Liver (tissue), 9 donors: ENCODE results near the gene RSPH10B2. TPM values are rescaled to one million over a fixed set of nuclear protein-coding genes. Genes with fewer than 3 reads are reported as not detected.
"Not testable (repeated sequence)": the region's sequence is repeated elsewhere in the genome, so short reads cannot be mapped to it uniquely, and the experiment has no call there.

Experiments
- DNase-seq: peaks from one replicate; pipeline ENCODE4 v3.0.0-alpha.2; 2017; ENCODE audit warnings: low spot score
- H3K27ac ChIP-seq, 2 donors: one replicate each; pipeline ENCODE4 v1.7.0; 2013; ENCODE audit warnings: inconsistent platforms in 2 of 2, low read length in 2 of 2, control low read depth in 1 of 2, low read depth in 1 of 2, mild to moderate bottlenecking in 1 of 2
- H3K27me3 ChIP-seq, 4 donors: one replicate each; pipeline versions ENCODE4 v1.6.1 to v1.7.0; 2013; ENCODE audit warnings: low read length in 3 of 4, inconsistent platforms in 1 of 4, mild to moderate bottlenecking in 1 of 4, moderate library complexity in 1 of 4; ENCODE audit not compliant: control insufficient read depth in 4 of 4, insufficient read depth in 4 of 4
- H3K36me3 ChIP-seq, 4 donors: one replicate each; pipeline versions ENCODE4 v1.6.1 to v1.7.0; 2013; ENCODE audit warnings: low read length in 3 of 4, mild to moderate bottlenecking in 3 of 4, low read depth in 1 of 4, moderate library complexity in 1 of 4; ENCODE audit not compliant: control insufficient read depth in 4 of 4, insufficient read depth in 3 of 4
- H3K4me1 ChIP-seq, 4 donors: one replicate each; pipeline versions ENCODE4 v1.6.1 to v1.7.0; 2013; ENCODE audit warnings: low read length in 3 of 4, mild to moderate bottlenecking in 3 of 4, moderate library complexity in 1 of 4; ENCODE audit not compliant: control insufficient read depth in 4 of 4, insufficient read depth in 4 of 4
- H3K4me3 ChIP-seq, 3 donors: one replicate each; pipeline versions ENCODE4 v1.6.1 to v1.7.0; 2013; ENCODE audit warnings: low read length in 3 of 3, control low read depth in 1 of 3, low read depth in 1 of 3, mild to moderate bottlenecking in 1 of 3
- H3K9ac ChIP-seq, 2 donors: one replicate each; pipeline ENCODE4 v1.7.0; 2013; ENCODE audit warnings: low read length in 2 of 2, mild to moderate bottlenecking in 2 of 2, moderate library complexity in 2 of 2, control low read depth in 1 of 2, low read depth in 1 of 2
- H3K9me3 ChIP-seq, 4 donors: one replicate each; pipeline versions ENCODE4 v1.6.1 to v1.7.0; 2013; ENCODE audit warnings: low read length in 3 of 4; ENCODE audit not compliant: control insufficient read depth in 4 of 4
- WGBS: extraction: QIAGEN DNeasy Blood & Tissue Kit; methylation state at CpG from one replicate; pipeline ENCODE4 v1.1.7; 2013; 5-methylcytosine and 5-hydroxymethylcytosine counted together
- polyA plus RNA-seq, 2 donors: library from polyadenylated mRNA; stranded (reverse) in 1 of 2; unstranded in 1 of 2; fragments of 200-250 nt in 1 of 2; fragments of >200 nt in 1 of 2; fragmentation: Nextera tagmentation in 1 of 2; extraction: Ambion mirVana in 1 of 2; gene quantifications; one replicate each; pipeline versions ENCODE4 v1.2.1 to v1.2.3, GENCODE V29; 2013 to 2015
- total RNA-seq, 2 donors: library from RNA; depleted of rRNA; stranded (reverse); fragments of >200 nt; gene quantifications; one replicate each; pipeline ENCODE4 v1.2.3, GENCODE V29; 2014
- donor health status: healthy.
- donor health status: healthy.
- donor health status: healthy.
- donor health status: healthy.
- donor health status: healthy.

Gene RSPH10B2
- total and polyA plus RNA-seq, 4 donors, result 0.09 to 0.42 TPM; not detected in 2

GRCh38 chr7:6837081-6837480 is 83.2 kb downstream of the RSPH10B2 start:
- H3K27ac ChIP-seq, H3K4me3 ChIP-seq, H3K27me3 ChIP-seq, DNase-seq, H3K9me3 ChIP-seq, H3K36me3 ChIP-seq, H3K4me1 ChIP-seq, H3K9ac ChIP-seq: not testable (repeated sequence)
- 82% methylated on average over 10 of the region's 10 CpGs for WGBS

DNA sequence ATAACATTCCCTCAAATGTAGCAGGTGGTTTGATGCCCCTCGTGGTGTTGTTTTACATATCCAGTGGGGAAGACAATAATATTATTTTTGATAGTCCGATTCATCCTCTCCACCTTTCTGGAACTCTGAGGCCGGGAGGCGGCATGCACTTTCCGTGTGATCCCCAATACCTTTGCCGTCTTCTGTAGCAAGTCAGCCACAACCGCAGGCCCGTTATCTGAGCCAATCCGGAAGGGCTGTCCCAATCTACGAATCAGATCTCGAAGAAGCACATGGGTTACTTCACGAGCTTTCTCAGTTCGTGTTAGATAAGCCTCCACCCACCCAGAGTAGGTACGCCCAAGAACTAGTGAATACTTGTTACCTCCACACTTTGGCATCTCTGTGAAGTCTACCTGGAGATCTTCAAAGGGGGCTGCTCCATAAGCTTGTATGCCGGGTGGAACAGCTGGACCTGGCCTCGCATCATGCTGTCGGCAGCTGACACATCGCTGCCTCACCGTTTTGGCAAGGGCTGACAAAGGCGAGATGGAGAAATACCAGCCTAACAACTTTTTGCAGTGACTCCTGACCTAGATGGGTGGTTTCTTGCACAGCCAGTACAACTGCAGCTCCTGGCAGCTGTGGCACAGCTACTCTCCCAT is 88.5 kb downstream of the RSPH10B2 start:
- DNase-seq, H3K4me3 ChIP-seq, H3K27ac ChIP-seq, H3K4me1 ChIP-seq, H3K9me3 ChIP-seq, H3K9ac ChIP-seq, H3K36me3 ChIP-seq, H3K27me3 ChIP-seq: not testable (repeated sequence)
- WGBS, result 66% methylated on average over 20 of the region's 20 CpGs

DNA sequence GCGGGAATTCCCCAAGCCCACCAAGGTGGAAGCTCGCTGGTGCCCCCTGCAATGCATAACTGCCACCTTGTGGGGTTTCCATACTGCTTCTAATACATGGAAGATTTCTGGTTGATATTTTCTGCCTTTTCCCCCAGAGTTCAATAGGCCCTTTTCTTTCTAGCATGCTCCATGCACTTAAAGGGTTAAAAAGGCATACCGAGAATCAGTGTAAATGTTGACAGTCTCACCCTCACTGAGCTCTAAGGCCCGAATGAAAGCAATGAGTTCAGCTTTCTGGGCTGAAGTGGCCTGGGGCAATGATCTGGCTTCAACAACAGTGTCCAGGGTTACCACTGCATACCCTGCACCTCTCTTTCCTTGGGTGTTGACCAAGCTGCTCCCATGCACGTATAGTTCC is 89.2 kb downstream of the RSPH10B2 start:
- H3K27me3 ChIP-seq, DNase-seq, H3K4me1 ChIP-seq, H3K9me3 ChIP-seq, H3K9ac ChIP-seq, H3K4me3 ChIP-seq, H3K36me3 ChIP-seq, H3K27ac ChIP-seq: not testable (repeated sequence)
- 25% methylated on average over 5 of the region's 5 CpGs for WGBS

DNA sequence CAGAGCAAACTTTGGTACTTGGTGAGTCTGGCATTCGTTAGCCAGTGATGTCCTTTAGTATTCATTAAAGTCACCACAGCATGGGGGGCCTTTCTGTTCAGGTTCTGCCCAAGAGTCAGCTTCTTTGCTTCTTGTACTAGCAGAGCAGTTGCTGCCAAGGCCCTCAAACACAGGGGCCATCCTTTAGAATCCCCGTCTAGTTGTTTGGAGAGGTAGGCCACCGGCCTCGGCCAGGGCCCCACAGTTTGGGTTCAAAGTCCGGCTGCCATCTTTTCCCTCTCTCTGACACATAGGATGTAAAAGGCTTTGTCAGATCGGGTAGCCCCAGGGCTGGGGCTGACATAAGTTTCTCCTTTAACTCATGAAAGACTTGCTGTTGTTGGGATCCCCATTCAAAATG is 89.8 kb downstream of the RSPH10B2 start:
- not testable (repeated sequence) for H3K4me3 ChIP-seq, H3K27ac ChIP-seq, H3K27me3 ChIP-seq, H3K9ac ChIP-seq, DNase-seq, H3K36me3 ChIP-seq, H3K4me1 ChIP-seq, H3K9me3 ChIP-seq
- 30% methylated on average over 6 of the region's 6 CpGs for WGBS

GRCh38 chr7:6845971-6846449 is 92.1 kb downstream of the RSPH10B2 start:
- WGBS, result 30% methylated on average over 16 of the region's 16 CpGs
- DNase-seq, H3K36me3 ChIP-seq, H3K4me3 ChIP-seq, H3K9ac ChIP-seq, H3K4me1 ChIP-seq, H3K9me3 ChIP-seq, H3K27ac ChIP-seq, H3K27me3 ChIP-seq: not testable (repeated sequence)

GRCh38 chr7:6847751-6848150 is 93.8 kb downstream of the RSPH10B2 start:
- H3K9me3 ChIP-seq, H3K4me3 ChIP-seq, H3K36me3 ChIP-seq, DNase-seq, H3K27ac ChIP-seq, H3K4me1 ChIP-seq, H3K9ac ChIP-seq, H3K27me3 ChIP-seq: not testable (repeated sequence)
- 82% methylated on average over 18 of the region's 18 CpGs for WGBS

Other genes with a start within 250 kb of the RSPH10B2 start
- gene GRID2IP, start 202.6 kb upstream of the RSPH10B2 start, total RNA-seq, result under 1 TPM; 0.05 to 0.08 TPM
- gene GRID2IP, start 202.6 kb upstream of the RSPH10B2 start, polyA plus RNA-seq, result not detected
- 10 to 100 TPM; 32.1 to 35.6 TPM for gene ZDHHC4, start 176.6 kb upstream of the RSPH10B2 start, total RNA-seq
- gene ZDHHC4, start 176.6 kb upstream of the RSPH10B2 start, polyA plus RNA-seq, result 10 to 100 TPM; 34.2 to 46.8 TPM
- 10 to 100 TPM in 1 of 2 donors, 1 to 10 TPM in 1; 7.9 to 10.4 TPM for gene INTS15, start 164.1 kb upstream of the RSPH10B2 start, total RNA-seq
- 1 to 10 TPM; 5.2 to 8.4 TPM for gene INTS15, start 164.1 kb upstream of the RSPH10B2 start, polyA plus RNA-seq
- gene ZNF853, start 138.5 kb upstream of the RSPH10B2 start, total RNA-seq, result 1 to 10 TPM in 1 of 2 donors, under 1 TPM in 1; 0.67 to 3.0 TPM
- under 1 TPM; 0.04 to 0.35 TPM for gene ZNF853, start 138.5 kb upstream of the RSPH10B2 start, polyA plus RNA-seq
- 10 to 100 TPM in 1 of 2 donors, 1 to 10 TPM in 1; 8.9 to 14.3 TPM for gene ZNF316, start 116.8 kb upstream of the RSPH10B2 start, total RNA-seq
- gene ZNF316, start 116.8 kb upstream of the RSPH10B2 start, polyA plus RNA-seq, result 1 to 10 TPM in 1 of 2 donors, under 1 TPM in 1; 0.35 to 5.4 TPM
- 1 to 10 TPM; 9.5 to 9.9 TPM for gene ZNF12, start 47.2 kb upstream of the RSPH10B2 start, total RNA-seq
- 1 to 10 TPM; 4.4 to 5.8 TPM for gene ZNF12, start 47.2 kb upstream of the RSPH10B2 start, polyA plus RNA-seq
- gene CCZ1B, start 72.2 kb downstream of the RSPH10B2 start, total RNA-seq, result 10 to 100 TPM; 22.2 to 23.8 TPM
- gene CCZ1B, start 72.2 kb downstream of the RSPH10B2 start, polyA plus RNA-seq, result 1 to 10 TPM; 9.6 to 9.9 TPM